ENCODE measurements around the gene RNF151. TPM values are rescaled to one million over a fixed set of nuclear protein-coding genes. Genes with fewer than 3 reads are reported as not detected.
"Not testable (repeated sequence)": the region's sequence is repeated elsewhere in the genome, so short reads cannot be mapped to it uniquely, and the experiment has no call there.

Gene RNF151
- total RNA-seq, 1 donor from 2014 or later, result not detected

GRCh38 chr16:1960665-1961630 lies 5.7 kb upstream of the RNF151 start:
- H3K4me3 Mint-ChIP-seq, result peak overlapping the region; percentile 94
- no peaks in the 10 kb centered on the region for H3K9me3 Mint-ChIP-seq
- H3K36me3 Mint-ChIP-seq, result peaks cover 6% of the 10 kb centered on the region
- DNase-seq (ENCODE audit: low spot score in 2 of 2, unreplicated experiment in 2 of 2), result no peak
- H3K4me1 Mint-ChIP-seq, result peaks cover 34% of the 10 kb centered on the region
- H3K27ac Mint-ChIP-seq, result peak overlapping the region; percentile 92
- TF ChIP-seq CTCF (IDR thresholded peaks at IDR 0.05; ENCODE audit: unreplicated experiment), result no peak
- no peaks in the 10 kb centered on the region for H3K27me3 Mint-ChIP-seq (ENCODE audit: low read depth)

GRCh38 chr16:1961651-1962067 lies 5.0 kb upstream of the RNF151 start:
- Mint-ChIP-seq H3K36me3 (peaks cover 6% of the 10 kb centered on the region), H3K9me3 (no peaks in the 10 kb centered on the region), H3K4me1 (peaks cover 34% of the 10 kb centered on the region), H3K27ac (peak overlapping the region; percentile 50), H3K4me3 (peak overlapping the region; percentile 93), H3K27me3 (ENCODE audit: low read depth) (no peaks in the 10 kb centered on the region)
- no peak for TF ChIP-seq CTCF (IDR thresholded peaks at IDR 0.05; ENCODE audit: unreplicated experiment)
- no peak for DNase-seq (ENCODE audit: low spot score in 2 of 2, unreplicated experiment in 2 of 2)

GRCh38 chr16:1962161-1963153 lies 4.2 kb upstream of the RNF151 start:
- Mint-ChIP-seq H3K4me1 (peaks cover 34% of the 10 kb centered on the region), H3K4me3 (peak overlapping the region; percentile 93), H3K27ac (peak overlapping the region; percentile 88)
- not testable (repeated sequence) for DNase-seq (ENCODE audit: low spot score in 2 of 2, unreplicated experiment in 2 of 2); H3K27me3 Mint-ChIP-seq (ENCODE audit: low read depth); H3K9me3 Mint-ChIP-seq; H3K36me3 Mint-ChIP-seq

- peaks cover 34% of the 10 kb centered on the region for H3K4me1 Mint-ChIP-seq
- no peak for TF ChIP-seq CTCF (IDR thresholded peaks at IDR 0.05; ENCODE audit: unreplicated experiment)
- no peaks in the 10 kb centered on the region for H3K9me3 Mint-ChIP-seq
- H3K27ac Mint-ChIP-seq, result peak overlapping the region; percentile 84
- no peaks in the 10 kb centered on the region for H3K27me3 Mint-ChIP-seq (ENCODE audit: low read depth)
- H3K36me3 Mint-ChIP-seq, result peaks cover 6% of the 10 kb centered on the region
- peak overlapping the region; percentile 93 for H3K4me3 Mint-ChIP-seq
- no peak for DNase-seq (ENCODE audit: low spot score in 2 of 2, unreplicated experiment in 2 of 2)
These were observed 2.7 kb upstream of the RNF151 start for GRCh38 chr16:1963806-1964505.

- peak; percentile 99 to 100 for DNase-seq (ENCODE audit: low spot score in 2 of 2, unreplicated experiment in 2 of 2)
These were observed 1.9 kb upstream of the RNF151 start, which contains the start of gene RPS2 for GRCh38 chr16:1964506-1965395. Gene RPS2 (minus strand): TSS chr16:1964826. CDS start chr16:1964625, 201 bp downstream.

More at GRCh38 chr16:1964506-1965395, 1.9 kb upstream of the RNF151 start, which contains the start of gene RPS2:
- H3K36me3 Mint-ChIP-seq, result peaks cover 6% of the 10 kb centered on the region
- no peaks in the 10 kb centered on the region for H3K27me3 Mint-ChIP-seq (ENCODE audit: low read depth)
- no peaks in the 10 kb centered on the region for H3K9me3 Mint-ChIP-seq
- H3K4me1 Mint-ChIP-seq, result peaks cover 34% of the 10 kb centered on the region
- H3K4me3 Mint-ChIP-seq, result peak within 1 kb of the TSS; percentile 93
- peak within 1 kb of the TSS; percentile 98 for H3K27ac Mint-ChIP-seq
- TF ChIP-seq CTCF (IDR thresholded peaks at IDR 0.05; ENCODE audit: unreplicated experiment), result no peak
